Breast epithelium (tissue), 3 donors: ENCODE measurements around the gene CD300E.

Experiments used
- POLR2A ChIP-seq: fragments of 450-650 bp; IDR thresholded peaks from one replicate; pipeline ENCODE4 v1.6.1; 2016; ENCODE audit warnings: antibody characterized with exemption, mild to moderate bottlenecking, moderate library complexity
- POLR2AphosphoS5 ChIP-seq, 3 donors: sonication (generic); formaldehyde crosslinking; IDR thresholded peaks; one replicate each; pipeline ENCODE4 v1.6.1; 2017; ENCODE audit warnings: antibody characterized with exemption in 3 of 3
- TF ChIP-seq, protein P1 (sequence below), 3 donors: fragments of 450-650 bp; IDR thresholded peaks; one replicate each; pipeline ENCODE4 v1.5.1; 2016 to 2017; ENCODE audit warnings: antibody characterized with exemption in 3 of 3, mild to moderate bottlenecking in 3 of 3, moderate library complexity in 3 of 3

DNA sequence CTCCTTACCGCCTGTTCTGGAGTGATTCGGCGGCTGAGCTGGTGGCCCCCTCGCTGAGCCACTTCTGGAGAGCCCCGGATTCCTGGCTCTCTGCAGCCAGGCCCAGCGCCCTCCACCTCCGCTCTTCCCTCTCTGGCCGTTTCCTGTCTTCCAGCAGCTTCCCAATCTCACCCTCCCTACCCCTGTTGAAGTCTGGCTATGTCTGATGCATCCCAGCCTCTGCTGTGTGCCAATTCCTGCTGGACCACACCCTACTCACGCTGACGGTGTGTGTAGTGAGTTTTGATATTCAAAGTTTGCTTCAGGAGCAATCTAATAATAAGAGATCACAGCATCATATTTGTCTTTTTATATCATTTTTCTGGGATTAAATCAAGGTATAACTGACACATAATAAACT lies 40.9 kb downstream of the CD300E start:
- TF ChIP-seq POLR2A (no peak), POLR2AphosphoS5 (IDR thresholded peaks at IDR 0.05) (no peak)
- TF ChIP-seq, protein P1, sequence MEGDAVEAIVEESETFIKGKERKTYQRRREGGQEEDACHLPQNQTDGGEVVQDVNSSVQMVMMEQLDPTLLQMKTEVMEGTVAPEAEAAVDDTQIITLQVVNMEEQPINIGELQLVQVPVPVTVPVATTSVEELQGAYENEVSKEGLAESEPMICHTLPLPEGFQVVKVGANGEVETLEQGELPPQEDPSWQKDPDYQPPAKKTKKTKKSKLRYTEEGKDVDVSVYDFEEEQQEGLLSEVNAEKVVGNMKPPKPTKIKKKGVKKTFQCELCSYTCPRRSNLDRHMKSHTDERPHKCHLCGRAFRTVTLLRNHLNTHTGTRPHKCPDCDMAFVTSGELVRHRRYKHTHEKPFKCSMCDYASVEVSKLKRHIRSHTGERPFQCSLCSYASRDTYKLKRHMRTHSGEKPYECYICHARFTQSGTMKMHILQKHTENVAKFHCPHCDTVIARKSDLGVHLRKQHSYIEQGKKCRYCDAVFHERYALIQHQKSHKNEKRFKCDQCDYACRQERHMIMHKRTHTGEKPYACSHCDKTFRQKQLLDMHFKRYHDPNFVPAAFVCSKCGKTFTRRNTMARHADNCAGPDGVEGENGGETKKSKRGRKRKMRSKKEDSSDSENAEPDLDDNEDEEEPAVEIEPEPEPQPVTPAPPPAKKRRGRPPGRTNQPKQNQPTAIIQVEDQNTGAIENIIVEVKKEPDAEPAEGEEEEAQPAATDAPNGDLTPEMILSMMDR (IDR thresholded peaks at IDR 0.05): no peak
